HG03520 (cell line): ENCODE results near the gene SLBP.
"Not testable (repeated sequence)": the region's sequence is repeated elsewhere in the genome, so short reads cannot be mapped to it uniquely, and the experiment has no call there.

ENCODE experiments used
- ATAC-seq: cut with Tn5 transposase; IDR thresholded peaks from one replicate; pipeline ENCODE4 v1.9.1; 2021; ENCODE audit warnings: mild to moderate bottlenecking, moderate library complexity; ENCODE audit not compliant: unreplicated experiment

The SLBP gene

DNA sequence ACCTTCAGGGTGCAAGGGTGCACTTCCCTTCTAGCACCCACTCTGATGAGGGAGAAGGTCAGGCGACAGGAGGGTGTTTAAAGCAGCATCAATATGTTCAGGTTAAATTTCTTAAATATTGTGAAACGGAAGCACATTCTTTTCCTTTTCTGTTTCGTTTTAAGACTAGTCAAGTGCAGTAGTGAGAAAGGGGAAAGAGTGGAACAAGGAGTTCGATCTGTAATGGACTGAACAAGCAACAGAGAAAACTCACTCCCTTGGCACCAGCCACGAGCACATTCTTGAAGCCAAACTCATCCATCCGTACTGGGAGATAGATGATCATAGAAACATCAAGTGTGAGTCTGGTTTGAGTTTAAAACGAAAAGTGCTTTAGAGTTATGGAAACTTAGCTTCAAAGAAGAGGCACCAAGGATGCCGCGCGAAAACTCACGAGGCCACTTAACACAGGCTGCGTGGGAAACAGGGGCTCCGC, 28.8 kb downstream of the SLBP start:
- no peak for ATAC-seq

DNA sequence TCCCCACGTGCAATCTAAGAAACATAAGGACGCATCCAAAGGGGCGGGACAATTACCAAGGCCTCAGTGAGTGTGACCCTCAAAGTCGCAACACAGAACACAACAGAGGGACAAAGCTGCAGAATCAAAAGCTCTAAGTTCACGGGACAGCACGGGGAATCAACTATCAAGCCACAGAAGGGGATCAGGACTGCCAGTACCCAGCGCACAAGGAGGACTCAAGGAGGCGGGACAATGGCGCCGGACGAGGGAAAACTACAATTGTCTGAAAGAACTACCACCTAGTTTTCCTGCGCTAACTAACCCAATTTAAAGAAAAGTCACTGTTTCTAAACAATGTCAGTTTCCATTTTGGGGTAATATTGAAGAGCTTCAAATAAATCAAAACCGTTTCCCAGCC, 29.3 kb downstream of the SLBP start:
- ATAC-seq = no peak

DNA sequence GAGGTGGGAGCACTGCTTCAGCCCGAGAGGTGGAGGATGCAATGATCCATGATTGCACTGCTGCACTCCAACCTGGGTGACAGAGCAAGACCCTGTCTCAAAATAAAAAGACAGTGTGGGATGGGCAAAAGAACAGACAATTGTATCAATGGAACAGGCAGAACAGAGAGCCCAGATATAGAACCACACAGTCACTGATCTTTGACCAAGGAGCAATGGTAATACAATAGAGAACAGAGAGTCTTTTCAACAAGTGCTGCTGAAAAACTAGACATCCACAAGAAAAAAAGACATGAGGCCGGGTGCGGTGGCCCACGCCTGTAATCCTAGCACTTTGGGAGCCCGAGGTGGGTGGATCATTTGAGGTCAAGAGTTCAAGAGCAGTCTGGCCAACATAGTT, 33.9 kb downstream of the SLBP start:
- ATAC-seq = no peak

DNA sequence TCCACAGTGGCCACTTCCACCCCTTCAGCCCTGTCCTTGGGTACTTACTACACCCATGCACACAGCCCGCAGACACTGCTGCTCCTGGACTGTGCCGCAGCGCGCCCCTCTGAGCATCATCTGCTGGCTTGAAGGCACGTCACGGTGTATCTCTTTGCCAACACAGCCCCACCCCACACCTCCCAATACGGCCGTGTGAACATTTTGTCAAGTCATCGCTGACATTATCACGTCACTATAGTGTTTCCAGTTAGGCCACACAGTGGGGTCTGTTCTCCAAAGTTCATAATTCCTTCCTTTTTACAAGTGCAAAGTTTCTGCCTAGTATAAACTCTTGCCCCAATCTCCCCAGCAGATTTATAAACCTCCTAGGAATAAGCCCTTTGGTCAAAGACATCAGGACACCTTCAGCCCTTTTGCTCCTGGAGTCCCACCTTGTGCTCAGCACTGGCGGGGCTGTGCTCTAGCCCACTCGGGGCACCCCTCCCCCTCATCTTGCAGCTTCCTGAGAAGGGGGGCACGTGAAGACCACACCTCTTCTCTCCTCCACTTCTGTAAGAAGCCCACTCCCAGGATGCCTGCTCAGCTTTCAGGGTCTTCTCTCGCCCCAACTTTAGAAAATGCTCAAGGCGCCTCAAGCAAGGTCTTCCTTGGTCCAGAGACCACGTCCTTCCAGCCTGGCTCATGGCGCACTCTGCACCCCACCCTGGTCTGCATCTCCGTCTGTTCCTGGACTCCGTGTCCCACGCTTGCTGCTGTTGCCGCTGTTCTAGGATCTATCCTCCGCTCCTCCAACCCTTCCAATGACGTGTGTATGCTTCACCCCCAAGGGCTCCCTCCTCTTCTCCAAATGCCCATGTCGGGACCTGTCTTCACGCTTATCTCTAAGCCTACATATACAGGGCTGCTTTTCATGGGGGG, 35.3 kb downstream of the SLBP start:
- ATAC-seq = no peak

DNA sequence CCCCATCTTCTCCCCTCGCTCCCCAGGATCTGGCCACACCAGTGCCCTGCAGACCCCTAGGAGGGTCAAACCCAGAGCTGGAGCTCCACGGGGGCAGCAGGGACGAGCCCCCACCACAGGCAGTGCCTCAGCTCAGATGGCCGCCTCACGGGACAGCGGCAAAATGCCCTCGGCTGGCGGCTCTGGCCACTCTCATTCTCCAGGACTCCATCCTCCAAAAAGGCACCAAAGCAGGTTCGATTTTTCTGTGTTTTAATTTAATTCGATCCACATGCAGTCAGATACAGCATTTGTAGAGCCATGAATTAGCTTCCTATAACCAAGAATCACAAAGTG, 36.3 kb downstream of the SLBP start:
- no peak for ATAC-seq

DNA sequence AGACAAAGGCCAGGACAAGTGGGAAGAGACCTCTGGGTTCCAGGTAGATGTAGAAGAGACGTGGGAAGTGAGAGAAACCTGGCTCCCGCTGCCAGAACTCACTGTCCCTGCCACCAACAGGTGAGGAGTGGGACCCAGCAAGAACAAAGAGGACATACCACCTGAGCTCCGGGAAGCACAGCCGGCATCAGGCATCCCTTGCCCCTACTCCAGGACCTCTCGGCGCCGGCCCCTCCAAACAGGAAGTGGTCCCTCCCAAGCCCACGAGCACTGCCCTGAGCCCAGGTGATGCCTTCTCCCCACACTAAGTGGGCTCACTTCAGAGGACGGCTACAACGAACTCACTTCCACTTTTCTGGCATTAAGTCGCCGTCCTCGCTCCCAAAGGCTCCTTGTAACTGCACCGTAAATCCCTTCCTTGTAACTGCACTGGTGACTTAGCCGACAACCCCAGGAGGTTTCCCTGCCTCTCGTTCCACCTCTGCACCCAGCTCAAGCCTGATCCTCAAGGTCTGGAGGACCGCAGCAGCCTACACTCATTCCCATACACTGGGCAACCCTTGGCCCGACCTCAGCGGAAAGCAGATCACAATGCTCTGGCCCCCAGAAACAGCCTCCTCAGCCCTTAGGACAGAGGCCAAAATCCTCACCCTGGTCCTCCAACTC, 36.9 kb downstream of the SLBP start:
- no peak for ATAC-seq

DNA sequence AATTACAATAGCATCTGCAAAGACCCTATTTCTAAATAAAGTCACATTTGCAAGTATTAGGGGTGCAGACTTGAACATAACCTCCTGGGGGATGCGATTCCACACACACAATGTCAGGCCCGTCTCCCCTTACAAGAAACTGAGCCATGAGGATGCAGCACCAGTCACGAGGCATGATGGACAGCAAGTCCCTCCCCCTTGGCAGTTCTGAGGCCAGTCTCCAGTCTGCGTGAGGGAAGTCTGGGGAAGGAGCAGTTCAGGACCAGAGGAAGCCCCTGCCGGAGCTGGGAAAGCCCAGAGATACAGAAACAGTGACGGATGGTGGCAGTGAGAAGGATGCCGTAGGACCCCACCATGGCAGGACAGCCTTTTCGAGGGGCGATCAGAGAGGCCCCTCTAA, 37.4 kb downstream of the SLBP start:
- no peak for ATAC-seq

DNA sequence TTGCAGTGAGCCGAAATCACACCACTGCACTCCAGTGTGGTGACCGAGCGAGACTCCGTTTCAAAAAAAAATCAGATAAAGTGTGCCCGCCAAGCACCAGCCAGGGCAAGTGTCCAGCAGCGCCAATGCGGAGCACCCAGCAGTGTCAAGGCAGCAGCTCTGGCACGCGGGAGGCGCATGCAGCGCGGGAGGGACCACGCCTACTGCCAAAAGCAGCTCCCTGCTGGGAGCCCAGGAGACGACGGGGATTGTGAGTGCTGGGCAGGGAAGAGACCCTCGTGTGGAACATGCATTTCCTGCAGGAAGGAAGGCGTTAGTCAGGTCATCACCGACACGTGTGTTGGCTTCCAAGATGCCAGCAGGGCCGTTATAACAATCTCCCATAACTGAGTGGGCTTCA, 38.4 kb downstream of the SLBP start:
- ATAC-seq = no peak

DNA sequence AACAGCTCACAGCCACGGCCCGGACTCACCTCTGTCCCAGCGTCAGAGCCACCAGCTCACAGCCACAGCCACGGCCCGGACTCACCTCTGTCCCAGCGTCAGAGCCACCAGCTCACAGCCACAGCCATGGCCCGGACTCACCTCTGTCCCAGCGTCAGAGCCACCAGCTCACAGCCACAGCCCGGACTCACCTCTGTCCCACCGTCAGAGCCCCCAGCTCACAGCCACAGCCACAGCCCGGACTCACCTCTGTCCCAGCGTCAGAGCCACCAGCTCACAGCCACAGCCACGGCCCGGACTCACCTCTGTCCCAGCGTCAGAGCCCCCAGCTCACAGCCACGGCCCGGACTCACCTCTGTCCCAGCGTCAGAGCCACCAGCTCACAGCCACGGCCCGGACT, 41.1 kb downstream of the SLBP start:
- ATAC-seq = not testable (repeated sequence)

DNA sequence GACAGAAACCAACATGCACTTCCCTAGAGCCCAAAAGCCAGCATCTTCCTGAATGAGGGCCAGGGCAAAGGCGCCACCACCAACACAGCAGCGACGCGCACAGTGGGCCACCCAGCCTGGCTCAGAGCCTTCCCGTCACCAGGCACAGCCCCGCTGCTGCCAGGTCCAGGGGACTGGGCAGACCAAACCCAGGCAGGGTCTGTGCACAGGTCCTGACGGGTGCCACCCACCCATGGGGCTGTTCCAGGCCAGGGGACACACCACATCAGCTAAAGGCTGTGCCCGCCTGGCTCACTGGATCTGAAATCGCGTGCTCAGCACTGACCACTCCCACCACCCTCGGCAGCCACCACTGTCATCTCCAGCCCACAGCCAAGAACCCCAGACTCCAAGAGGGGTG, 41.8 kb downstream of the SLBP start:
- no peak for ATAC-seq

DNA sequence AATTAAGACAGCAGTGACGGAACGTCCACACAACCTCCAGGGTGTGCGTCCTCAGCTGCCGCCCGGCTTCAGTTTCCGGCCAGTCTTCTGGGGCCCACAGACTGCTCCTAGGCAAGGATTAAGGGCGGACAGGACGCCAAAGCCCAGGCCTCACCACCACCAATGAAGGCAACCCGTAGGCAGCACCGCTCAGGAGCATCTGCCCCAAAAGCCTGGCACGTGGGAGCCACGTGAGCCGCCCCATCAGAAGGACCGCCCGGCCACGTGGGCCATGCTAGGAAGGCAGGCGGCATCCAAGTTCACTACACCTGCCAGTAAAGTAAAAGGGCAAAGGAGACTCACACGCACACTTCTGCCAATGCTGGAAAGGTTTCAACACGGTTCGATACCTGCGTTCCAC, 42.3 kb downstream of the SLBP start:
- no peak for ATAC-seq

DNA sequence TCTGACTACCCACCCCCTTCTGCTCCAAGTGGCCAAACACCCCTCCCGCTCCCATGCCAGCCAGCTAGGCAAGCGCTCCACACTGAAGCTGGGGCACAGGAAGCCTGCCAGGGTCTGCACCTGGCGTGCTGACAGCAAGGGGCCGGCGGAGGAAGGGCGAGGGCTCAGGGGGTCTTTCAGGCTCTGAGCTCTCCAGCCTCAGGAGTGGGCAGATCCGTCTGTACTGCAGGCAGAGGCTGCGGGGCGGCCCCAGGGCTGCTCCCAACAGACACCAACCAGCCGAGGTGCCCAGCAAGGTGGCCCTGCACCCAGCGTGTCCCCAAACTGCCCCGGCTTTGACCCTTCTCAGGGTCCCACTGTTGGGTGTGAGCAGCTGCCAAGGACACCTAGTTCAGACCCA, 42.8 kb downstream of the SLBP start:
- ATAC-seq = no peak

DNA sequence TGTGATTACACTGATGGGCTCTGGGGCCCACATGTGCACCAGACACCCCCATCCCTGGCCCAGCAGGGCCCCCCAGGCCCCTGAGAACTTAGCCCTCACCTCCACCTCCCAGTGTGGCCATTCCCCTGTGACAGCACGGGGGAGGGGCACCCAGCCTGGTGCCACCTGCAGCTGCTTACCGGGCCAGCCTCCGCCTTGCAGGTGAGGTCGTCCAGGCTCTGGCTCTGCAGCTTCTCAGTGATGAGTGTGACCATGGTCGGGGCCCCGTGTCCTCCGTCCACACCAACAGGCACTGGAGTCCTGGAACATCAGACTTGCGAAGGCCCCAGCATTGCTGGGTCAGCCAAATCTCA, 43.7 kb downstream of the SLBP start:
- no peak for ATAC-seq

DNA sequence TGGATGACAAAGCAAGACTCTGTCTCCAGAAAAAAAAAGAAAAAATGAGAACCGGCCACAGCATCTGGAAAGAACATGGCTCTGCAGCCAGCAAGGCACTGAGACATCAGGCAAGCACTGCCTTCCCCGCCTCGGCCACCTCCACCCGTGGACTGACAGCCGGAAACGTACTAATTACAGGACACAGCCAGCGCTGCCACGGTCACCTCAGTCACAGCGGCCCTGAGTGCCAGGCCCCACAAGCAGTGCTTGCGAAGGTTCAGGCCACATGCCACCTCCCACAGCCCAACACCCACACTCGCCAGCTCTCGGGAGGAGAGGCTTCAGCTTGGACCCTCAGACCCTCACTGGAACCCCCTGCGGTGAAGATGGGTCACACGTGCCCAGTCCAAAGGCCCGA, 44.8 kb downstream of the SLBP start:
- no peak for ATAC-seq

DNA sequence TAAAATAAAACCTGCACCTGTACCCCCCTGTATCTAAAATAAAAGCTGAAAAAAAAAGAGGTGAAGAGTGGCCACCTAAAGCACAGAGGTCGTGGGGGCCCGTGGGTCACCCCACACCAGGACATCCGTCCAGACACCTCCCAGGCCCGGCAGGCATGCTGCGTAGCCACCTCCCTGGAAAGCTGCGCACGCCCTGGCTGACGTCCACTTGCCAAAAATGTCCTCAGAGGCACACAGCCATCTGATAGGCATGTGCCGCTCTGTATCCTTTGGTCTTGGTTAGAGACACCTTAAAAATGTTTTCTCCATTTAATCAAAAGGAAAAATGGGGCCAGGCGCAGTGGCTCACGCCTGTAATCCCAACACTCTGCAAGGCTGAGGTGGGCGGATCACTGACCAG, 45.7 kb downstream of the SLBP start:
- no peak for ATAC-seq

DNA sequence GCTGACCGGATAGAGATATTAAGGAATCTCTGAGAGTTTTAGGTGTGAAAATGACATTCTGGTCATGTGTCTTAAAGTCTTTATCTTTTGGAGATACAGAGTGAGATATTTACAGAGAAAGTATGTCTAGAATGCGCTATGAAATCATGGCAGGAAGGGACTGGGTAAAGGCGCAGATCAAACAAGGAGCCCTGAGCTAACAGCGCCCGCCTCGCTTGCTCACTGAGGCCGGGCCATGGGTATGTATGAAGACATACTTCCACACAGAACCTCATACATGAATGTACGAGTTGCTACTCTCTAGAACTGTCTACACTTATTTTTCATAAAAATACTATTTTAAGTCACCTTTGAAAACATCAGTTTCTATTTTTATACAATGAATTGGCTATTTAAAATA, 48.0 kb downstream of the SLBP start:
- ATAC-seq = no peak

DNA sequence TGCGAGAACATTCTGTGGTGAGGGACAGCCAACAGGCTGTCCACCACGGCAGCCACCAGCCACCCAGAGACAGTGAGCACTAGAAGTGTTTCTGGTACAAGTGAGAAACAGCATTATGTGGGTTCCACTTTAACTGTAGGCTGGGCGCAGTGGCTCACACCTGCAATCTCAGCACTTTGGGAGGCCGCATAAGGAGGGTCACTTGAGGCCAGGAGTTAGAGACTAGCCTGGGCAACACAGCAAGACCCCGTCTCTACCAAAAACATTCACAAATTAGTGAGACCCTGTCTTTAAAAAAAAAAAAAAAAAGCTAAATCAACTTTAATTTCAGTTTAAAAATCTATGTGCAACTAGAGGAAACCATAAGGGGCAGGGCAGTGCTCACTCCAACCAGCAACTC, 48.6 kb downstream of the SLBP start:
- no peak for ATAC-seq

DNA sequence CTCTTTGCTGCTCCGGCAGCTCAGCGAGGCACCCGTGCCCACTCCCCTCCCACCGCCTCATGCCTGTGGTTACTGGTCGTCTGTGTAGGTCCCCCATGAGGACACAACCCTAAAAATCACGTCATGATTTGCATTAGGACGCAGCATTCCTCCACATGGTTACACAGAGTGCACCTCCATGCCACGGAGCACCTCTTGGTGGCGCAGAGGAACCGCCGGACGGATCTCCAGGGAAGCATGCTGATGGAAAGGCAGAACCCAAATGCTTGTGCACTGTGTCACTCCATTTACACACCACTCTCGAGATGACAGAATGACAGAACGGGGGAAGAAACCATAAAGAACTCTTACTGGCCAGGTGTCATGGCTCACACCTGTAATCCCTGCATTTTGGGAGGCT, 50.4 kb downstream of the SLBP start:
- no peak for ATAC-seq

DNA sequence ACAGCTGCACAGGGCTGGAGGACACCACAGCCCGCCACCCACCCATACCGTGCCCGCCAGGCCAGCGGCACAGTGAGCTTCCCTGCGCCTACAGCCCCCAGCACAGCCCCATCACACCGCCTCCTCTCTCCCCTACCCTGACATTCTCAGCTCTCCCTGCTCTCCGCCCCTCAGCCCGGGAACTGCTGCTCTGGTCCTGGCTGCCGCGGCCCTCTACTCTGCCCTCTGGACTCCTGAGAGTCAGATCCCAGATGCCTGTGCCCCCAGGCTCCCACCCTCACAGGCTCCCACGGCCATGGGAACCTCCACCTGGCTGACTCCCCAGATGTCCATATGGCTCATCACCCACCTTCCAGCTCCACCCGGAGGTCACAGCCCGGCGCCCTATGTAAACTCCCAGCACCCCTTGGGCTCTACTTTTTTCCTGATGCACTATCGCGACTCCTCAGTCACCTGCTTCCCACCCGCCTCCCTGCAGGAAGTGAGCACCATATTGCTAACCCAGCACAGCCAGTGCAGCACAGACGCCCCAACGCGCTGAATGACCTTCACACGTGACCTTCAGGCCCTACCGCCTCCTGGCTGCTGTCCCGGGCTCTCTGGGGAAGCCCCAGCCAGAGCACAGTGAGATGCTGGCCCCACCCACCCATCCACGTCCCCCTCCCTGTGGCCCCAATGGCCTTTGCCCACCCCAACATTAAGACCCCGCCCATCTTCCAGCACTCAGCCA, 51.0 kb downstream of the SLBP start:
- ATAC-seq = no peak

DNA sequence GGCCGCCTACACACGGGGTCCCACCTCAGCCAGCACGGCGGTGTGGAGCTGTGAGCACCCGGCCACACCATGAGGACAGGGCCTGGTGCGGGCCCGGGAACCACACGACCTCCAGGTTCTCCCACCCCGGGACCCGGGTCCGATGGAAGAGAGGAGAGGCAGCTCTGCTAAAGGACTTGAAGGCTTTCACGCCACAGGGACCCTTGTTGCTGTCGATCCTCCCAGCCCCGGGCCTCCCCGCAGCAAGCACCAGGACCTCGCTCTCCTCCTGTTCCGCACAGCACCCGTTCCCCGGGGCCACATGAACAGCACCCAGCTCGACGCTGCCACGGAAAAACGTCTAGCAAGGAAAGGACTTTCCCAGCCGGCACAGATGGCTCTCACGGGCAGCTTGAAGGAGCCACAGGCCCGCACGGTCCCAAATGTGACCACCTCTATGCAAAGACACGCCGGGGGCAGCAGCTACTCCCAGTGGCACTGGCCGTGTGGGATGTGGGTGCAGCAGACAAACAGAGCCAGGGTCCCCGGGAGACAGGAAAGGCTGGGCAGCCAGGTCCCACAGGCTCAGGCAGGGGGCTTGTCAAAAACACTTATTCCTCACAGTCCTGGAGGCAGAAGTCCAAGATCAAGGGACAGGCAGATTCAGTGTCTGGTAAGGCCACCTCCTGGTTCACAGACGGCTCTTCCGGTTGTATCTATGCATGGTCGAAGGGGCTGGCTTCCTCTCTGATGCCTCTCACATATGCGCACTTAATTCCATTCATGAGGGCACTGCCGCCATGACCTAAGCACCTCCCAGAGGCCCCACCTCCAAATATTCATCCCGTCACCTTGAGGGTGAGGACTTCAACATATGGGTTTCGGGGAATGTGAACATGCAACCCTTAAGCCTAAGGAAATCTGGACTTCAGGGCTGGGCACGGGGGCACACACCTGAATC, 52.7 kb downstream of the SLBP start:
- ATAC-seq = no peak

DNA sequence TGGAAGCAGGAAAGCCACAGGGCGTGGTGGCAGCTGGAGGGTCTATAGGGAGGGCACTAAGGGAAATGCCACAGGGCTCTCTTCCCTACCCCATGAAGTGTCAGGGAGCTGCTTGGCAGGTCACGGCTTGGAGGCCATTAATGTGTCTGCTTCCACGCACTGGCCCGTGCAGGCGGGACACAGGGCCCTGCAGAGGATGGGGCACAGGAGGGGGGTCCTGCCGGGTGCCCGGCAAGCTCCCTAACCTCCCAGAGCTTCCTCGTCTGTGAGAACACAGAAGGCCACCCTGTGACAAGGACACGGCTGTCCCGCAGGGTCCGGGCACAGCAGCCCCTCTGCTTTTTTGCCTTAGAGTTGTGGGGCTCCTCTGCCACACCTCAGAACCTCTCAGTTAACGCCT, 53.5 kb downstream of the SLBP start:
- no peak for ATAC-seq
